SIG-M5 treated with dmso at 0.1 percent for 504 hours (cell line): ENCODE measurements around the gene GPR65.
A peak's percentile ranks its signal among the peaks of the same experiment; 100 is the strongest.

Source experiments
- DNase-seq: peaks from one replicate; lab custom pipeline; 2025; ENCODE audit not compliant: unreplicated experiment; lab: John Stamatoyannopoulos, UW

Gene GPR65, protein sequence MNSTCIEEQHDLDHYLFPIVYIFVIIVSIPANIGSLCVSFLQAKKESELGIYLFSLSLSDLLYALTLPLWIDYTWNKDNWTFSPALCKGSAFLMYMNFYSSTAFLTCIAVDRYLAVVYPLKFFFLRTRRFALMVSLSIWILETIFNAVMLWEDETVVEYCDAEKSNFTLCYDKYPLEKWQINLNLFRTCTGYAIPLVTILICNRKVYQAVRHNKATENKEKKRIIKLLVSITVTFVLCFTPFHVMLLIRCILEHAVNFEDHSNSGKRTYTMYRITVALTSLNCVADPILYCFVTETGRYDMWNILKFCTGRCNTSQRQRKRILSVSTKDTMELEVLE

DNA sequence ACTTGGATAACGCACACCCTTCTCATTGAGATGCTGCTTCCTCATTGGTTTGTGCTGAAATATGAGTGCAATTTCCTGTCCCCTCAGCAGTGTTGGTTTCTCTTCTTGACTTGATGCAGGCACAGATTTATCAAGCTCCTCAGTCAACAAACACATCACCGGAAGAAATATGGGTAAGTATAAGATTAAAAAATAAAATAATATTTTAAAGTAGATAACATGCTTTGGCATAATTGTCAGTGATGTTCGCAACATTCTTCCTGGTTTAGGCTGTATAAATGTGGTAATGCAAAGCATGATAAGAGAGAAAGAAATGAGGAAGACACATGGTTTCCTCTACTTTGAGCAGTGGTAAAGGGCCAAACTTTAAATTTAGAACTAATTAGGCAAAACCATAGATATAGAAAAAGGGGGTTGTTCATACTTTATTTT is at the start of gene GPR65:
Gene GPR65 (plus strand): TSS at position 86 of the 432 bp plus-strand sequence. CDS start 5,713 bp downstream, outside the sequence.
- peak; percentile 88 for DNase-seq

GRCh38 chr14:87955501-87955900 is 49.4 kb upstream of the GPR65 start:
- DNase-seq: no peak

- no peak for DNase-seq
Measured at GRCh38 chr14:87960013-87960787, 44.7 kb upstream of the GPR65 start.

DNA sequence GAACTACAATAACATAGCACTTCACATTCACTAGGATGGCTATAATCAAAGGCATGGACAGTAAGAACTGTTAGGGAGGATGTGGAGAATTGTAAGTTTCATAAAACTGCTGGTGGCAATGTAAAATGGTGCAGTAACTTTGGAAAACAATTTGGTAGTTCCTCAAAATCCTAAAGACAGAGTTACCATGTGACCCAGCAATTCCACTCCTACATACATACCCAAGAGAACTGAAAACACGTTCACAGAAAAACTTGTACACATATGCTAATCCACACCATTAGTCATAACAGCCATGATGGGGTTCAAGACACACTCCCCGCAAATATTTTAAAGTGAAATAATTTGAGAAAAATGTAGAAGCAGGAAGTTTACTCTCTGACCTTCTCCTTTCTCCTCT is 43.7 kb upstream of the GPR65 start:
- DNase-seq: no peak

DNA sequence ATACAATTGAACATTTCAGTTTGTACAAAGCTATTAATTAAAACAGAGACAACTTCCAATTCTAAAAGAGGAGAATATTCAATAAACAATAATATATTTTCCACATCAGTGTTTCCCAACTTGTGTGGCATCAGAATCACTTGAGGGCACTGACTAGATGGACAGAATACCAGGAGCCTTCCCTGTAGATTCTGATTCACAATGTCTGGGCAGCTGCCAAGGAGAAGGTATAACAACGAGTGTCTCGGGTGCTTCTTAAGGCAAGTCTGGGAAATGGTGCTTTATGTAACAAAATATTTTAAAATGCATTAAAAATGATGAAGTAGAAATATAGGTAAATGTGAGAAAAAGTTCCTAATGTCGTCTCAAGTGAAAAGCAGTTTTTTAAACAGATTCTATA is 38.1 kb upstream of the GPR65 start:
- DNase-seq: no peak

GRCh38 chr14:87967496-87967895 is 37.4 kb upstream of the GPR65 start:
- DNase-seq: no peak

DNA sequence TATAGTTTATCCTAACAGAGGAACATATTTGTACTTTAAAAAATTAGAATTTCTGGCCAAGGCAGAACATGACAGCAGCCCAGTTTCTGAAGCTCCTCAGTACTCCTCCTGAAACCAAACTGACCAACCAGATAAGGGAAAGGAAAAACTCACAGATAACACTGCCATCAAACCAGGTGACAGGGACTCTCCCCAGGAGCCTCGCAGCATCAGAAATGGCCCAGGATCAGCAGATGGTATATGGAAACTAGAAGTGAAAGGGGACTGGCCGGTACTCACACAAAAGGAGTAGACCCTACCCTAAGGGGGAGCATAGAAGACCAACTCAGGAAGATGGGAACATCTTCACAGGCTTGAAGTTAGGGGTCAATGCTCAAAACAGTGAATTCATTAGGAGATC is 33.9 kb upstream of the GPR65 start:
- DNase-seq: no peak

DNA sequence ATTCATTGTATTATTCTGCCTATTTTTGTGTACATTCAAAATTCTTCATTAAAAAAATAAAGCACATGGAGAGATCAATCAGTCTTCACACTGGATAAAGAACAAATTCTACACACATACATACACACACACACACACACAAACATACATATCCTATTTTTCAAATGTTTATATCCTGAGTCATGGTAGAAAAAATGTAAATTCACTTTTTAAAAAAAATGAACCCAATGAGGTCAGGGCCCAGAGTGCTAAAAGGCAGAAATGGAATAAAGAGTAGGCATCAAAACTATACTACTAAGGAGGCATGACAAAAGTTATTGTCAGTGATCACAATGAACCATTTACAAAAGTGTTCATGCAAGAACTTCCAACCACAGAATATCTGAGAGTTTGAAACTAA is 29.3 kb upstream of the GPR65 start:
- no peak for DNase-seq

DNA sequence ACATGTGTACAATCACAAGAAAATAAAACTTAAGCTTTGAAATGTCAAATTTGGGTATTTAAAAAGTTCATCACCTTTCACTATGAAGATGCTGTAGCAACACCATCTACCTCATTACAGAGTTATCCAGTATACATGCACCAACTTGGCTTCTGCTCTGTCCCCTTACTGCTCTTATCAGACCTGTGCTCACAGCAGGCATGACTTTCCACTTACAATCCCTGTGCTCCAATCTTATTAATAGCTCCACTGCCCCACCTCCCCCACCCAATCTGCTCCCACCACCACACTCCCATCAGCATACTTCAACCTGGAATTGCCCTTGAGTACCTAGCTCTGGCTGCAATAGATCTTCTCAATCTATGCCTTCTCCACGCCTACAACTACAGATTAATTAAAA is 25.2 kb upstream of the GPR65 start:
- no peak for DNase-seq

- no peak for DNase-seq
Measured at GRCh38 chr14:87989221-87989955, 15.5 kb upstream of the GPR65 start.

DNA sequence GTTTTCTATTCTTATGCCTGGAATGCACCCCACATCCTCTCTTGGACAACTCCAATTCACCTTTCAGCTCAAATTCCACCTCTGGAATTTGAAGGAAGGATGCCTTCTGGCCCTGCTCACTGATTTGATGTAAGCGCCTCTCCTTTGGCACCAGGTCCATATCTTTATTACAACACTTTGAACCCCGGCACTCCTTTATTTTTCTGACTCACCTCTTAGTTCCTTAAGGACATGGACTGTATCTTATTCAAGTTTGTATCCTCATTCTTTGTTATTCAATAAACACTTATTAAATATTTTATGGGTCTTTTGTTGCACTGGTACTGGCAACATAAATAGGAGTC is 15.0 kb upstream of the GPR65 start:
- DNase-seq: no peak

- no peak for DNase-seq
Measured at GRCh38 chr14:87990682-87991081, 14.3 kb upstream of the GPR65 start.

DNA sequence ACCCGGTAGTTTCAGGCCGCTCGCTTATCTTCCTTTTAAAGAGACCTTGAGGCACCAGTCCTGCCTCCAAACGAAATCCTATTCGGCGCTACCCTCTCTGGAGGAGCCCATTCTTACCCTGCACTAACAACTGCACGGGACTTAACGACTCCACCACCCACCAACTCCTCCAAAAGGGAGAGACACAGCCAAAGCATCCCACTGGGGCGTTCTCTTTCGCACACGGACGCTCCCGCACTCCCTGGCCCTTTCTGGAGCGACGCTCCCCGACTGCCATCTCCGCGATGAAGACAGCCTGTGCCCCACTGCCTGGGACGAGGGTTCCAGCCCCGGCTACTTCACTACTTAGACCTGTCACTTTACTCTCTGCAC is 12.6 kb upstream of the GPR65 start:
- peak; percentile 54 for DNase-seq

DNA sequence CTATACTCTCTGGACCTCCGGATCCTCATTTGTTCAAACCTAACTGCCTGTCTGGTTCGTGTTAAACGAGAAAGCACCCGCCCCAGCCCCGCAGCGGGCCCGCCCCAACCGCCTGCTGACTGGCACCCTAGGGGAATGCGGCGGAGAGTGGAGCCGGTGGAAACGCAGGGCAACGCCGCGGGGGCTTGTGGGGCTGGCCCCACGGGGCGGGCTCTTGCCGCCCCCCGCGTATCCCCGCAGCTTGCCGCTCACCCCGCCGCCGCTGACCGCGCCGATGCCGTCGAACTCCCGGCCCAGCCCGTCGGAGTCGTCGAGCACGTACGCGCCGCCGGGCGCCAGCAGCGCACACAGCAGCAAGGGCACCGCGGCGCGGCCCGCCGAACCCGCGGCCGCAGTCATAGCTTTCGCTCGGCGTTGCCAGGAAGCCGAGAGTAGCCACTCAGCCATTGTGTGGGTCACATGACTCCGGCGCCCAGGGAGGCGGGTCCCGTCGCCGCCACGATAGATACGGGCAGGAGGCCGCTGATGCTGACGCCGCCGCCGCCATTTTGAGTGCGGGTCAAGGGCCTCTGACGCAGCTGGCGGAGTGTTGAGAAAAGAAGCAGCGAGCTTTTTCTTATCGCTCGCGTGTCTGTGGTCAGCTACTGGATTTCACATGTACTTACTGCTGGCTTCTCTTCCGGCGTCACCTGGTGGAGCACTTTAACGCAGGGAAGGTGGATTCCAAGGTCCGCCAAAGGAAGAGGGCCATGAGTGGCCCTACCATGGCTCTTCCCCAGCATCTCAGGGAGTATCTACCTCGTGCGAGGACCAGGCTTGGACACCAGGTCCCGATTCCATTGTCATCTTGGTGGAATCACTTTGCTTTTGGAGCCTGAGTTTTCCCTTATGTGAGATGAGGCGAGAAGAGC is 12.0 kb upstream of the GPR65 start, which contains the start of gene GALC:
Gene GALC (minus strand): TSS at position 465 of the 911 bp plus-strand sequence. CDS start 18 bp downstream, at position 447.
- peak; percentile 83 for DNase-seq

GRCh38 chr14:87994974-87995373 is 10.0 kb upstream of the GPR65 start:
- DNase-seq: no peak

DNA sequence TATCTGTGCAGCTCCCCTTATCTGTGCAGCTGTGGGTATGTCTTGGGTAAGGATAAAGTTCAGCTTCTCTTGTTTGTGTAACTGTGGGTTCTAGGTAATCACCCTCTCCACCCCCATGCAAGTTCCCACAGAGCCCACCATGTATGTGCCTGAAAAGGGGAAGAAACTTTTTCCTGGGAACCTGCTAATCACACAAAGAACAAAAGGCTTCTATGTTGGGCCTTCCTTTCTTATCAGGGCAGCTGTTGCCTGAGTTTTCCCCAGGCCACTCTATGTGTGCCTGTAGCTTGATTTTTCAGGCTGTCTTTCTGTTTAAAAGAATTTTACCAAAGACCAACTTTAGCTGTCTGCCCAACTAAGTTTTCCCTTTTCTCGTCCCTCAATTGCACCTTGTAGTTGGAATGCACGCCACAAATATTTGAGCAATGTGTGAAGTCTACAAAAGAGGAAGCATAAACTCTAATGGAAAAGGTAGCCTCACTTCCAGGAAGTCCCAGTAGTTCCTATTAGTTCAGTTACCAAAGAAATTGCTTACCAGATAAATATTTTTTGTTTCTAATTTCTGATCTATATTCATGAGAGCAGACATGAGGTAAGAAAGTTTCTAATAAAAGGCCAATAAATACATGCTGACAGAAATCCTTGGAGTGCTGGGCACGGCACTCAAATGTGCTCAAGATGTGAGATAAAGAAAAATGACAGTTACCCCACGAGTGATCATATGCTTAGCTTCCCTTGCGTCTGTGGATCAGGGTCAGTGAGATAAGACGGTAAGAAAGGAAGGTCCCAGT is 9.2 kb upstream of the GPR65 start:
- DNase-seq: peak; percentile 19

GRCh38 chr14:87996291-87996592 is 8.7 kb upstream of the GPR65 start:
- no peak for DNase-seq

- no peak for DNase-seq
Measured at GRCh38 chr14:87998482-87998881, 6.5 kb upstream of the GPR65 start.

DNA sequence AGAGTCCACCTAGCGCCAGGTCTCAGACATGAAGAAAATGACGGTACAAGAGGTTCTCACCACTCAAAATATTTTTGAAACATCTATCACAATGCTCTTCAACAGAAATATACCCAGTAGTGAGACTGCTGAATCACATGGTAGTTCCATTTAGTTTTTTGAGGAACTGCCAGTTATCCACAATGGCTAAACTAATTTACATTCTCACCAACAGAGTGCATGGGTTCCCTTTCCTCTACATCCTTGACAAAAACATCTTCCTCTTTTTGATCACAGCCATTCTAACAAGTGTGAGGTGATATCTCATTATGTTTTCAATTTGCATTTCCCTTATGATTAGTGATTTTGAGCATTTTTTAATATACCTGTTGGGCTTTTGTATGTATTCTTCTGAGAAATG is 5.7 kb upstream of the GPR65 start:
- peak; percentile 81 for DNase-seq

- peak; percentile 92 for DNase-seq
Measured at GRCh38 chr14:88002421-88003075, 2.4 kb upstream of the GPR65 start.
